Testis (tissue), 3 donors: ENCODE measurements around the gene NXPE2. TPM values are rescaled to one million over a fixed set of nuclear protein-coding genes. Genes with fewer than 3 reads are reported as not detected.
A peak's percentile ranks its signal among the peaks of the same experiment; 100 is the strongest.

Experiments used
- DNase-seq: peaks from one replicate; pipeline ENCODE4 v3.0.0-alpha.2; 2019
- H3K27ac ChIP-seq, 2 donors: fragments of 200-600 bp; sonication (generic); one replicate each; pipeline ENCODE4 v1.5.1; 2019
- H3K27me3 ChIP-seq: fragments of 200-600 bp; sonication (generic); one replicate; pipeline ENCODE4 v1.5.1; 2019
- H3K36me3 ChIP-seq: fragments of 200-600 bp; sonication (generic); one replicate; pipeline ENCODE4 v1.5.1; 2017; ENCODE audit warnings: low read depth; ENCODE audit errors: missing control alignments
- H3K4me1 ChIP-seq: fragments of 200-600 bp; sonication (generic); one replicate; pipeline ENCODE4 v1.5.1; 2019
- H3K4me3 ChIP-seq, 2 donors: fragments of 200-600 bp; sonication (generic); one replicate each; pipeline ENCODE4 v1.5.1; 2017 to 2019
- H3K9me3 ChIP-seq: fragments of 200-600 bp; sonication (generic); one replicate; pipeline ENCODE4 v1.5.1; 2017
- CTCF ChIP-seq, 3 experiments: fragments of 450-650 bp in 2 of 3; fragments of 200-600 bp in 1 of 3; sonication (generic) in 1 of 3; IDR thresholded peaks; one replicate each; pipeline ENCODE4 v1.5.1; 2016 to 2019; ENCODE audit warnings: antibody characterized with exemption in 3 of 3, mild to moderate bottlenecking in 2 of 3, moderate library complexity in 1 of 3
- POLR2A ChIP-seq: fragments of 450-650 bp; IDR thresholded peaks from one replicate; pipeline ENCODE4 v1.6.1; 2017; ENCODE audit warnings: antibody characterized with exemption, mild to moderate bottlenecking, moderate library complexity
- WGBS, 2 donors: methylation state at CpG; one replicate each; pipeline ENCODE4 v1.1.5; 2018; 5-methylcytosine and 5-hydroxymethylcytosine counted together
- intact Hi-C: fragments of 100-400 bp; cut with DNase I; formaldehyde crosslinking; loops from one replicate; pipeline ENCODE4 v1.15.1; 2023; ENCODE audit warnings: low total_unique reads
- polyA plus RNA-seq: library from polyadenylated mRNA; stranded (reverse); fragments of 350-450 nt; fragmentation: Illumina TruSeq; extraction: RNeasy Lipid Tissue Mini Kit (QIAGEN cat#74804); gene quantifications from one replicate; pipeline ENCODE4 v1.2.3, GENCODE V29; 2014; ENCODE audit warnings: low read depth, low replicate concordance; ENCODE audit not compliant: insufficient read depth
- total RNA-seq, 2 donors: library from RNA; depleted of rRNA; stranded (reverse); fragments of >200 nt; gene quantifications; one replicate each; pipeline ENCODE4 v1.2.3, GENCODE V29; 2016

The NXPE2 gene
- total and polyA plus RNA-seq, 3 donors from 2014 or later = 0.81 to 2.0 TPM; not detected in 1

GRCh38 chr11:114679505-114679904 is 1.2 kb downstream of the NXPE2 start:
- Histone ChIP-seq H3K36me3 (no peaks in the 10 kb centered on the region), H3K4me3 (no peak overlapping the region), H3K4me1 (peaks cover 2% of the 10 kb centered on the region), H3K27me3 (no peaks in the 10 kb centered on the region), H3K27ac (no peak overlapping the region), H3K9me3 (no peaks in the 10 kb centered on the region)
- no peak for TF ChIP-seq POLR2A
- no peak for TF ChIP-seq CTCF (IDR thresholded peaks at IDR 0.05)
- 86 to 89% methylated on average over 4 of the region's 4 CpGs for WGBS, 2 donors
- no peak for DNase-seq
- intact Hi-C loops = no loop called here

GRCh38 chr11:114683007-114683406 is 4.7 kb downstream of the NXPE2 start:
- Histone ChIP-seq H3K27me3 (no peaks in the 10 kb centered on the region), H3K27ac (no peak overlapping the region), H3K4me1 (peaks cover 2% of the 10 kb centered on the region), H3K36me3 (no peaks in the 10 kb centered on the region), H3K4me3 (no peak overlapping the region), H3K9me3 (no peaks in the 10 kb centered on the region)
- intact Hi-C loops = no loop called here
- no peak for DNase-seq
- no peak for TF ChIP-seq POLR2A
- no peak for TF ChIP-seq CTCF (IDR thresholded peaks at IDR 0.05)
- 93 to 94% methylated on average over 1 of the region's 1 CpG for WGBS, 2 donors

- Histone ChIP-seq H3K27me3 (no peaks in the 10 kb centered on the region), H3K4me3 (no peak overlapping the region), H3K36me3 (no peaks in the 10 kb centered on the region), H3K4me1 (peaks cover 2% of the 10 kb centered on the region), H3K9me3 (no peaks in the 10 kb centered on the region), H3K27ac (no peak overlapping the region)
- TF ChIP-seq POLR2A (no peak), CTCF (IDR thresholded peaks at IDR 0.05) (no peak)
- intact Hi-C loops = no loop called here
- DNase-seq = no peak
Observed at GRCh38 chr11:114684636-114685035, 6.3 kb downstream of the NXPE2 start.

GRCh38 chr11:114685097-114685496 is 6.8 kb downstream of the NXPE2 start:
- Histone ChIP-seq H3K27ac (no peak overlapping the region), H3K27me3 (no peaks in the 10 kb centered on the region), H3K4me3 (no peak overlapping the region), H3K9me3 (no peaks in the 10 kb centered on the region), H3K36me3 (no peaks in the 10 kb centered on the region), H3K4me1 (no peaks in the 10 kb centered on the region)
- DNase-seq = no peak
- TF ChIP-seq CTCF (IDR thresholded peaks at IDR 0.05) (no peak), POLR2A (no peak)
- 97 to 100% methylated on average over 1 of the region's 1 CpG for WGBS, 2 donors
- intact Hi-C loops = no loop called here

- intact Hi-C loops = no loop called here
- Histone ChIP-seq H3K4me3 (no peak overlapping the region), H3K27ac (no peak overlapping the region), H3K9me3 (no peaks in the 10 kb centered on the region), H3K4me1 (no peaks in the 10 kb centered on the region), H3K27me3 (no peaks in the 10 kb centered on the region), H3K36me3 (no peaks in the 10 kb centered on the region)
- DNase-seq = peak; percentile 31
- WGBS, 2 donors = 49% methylated on average over 4 of the region's 4 CpGs
- no peak for TF ChIP-seq CTCF (IDR thresholded peaks at IDR 0.05)
- no peak for TF ChIP-seq POLR2A
Observed at GRCh38 chr11:114705280-114706024, 27.1 kb downstream of the NXPE2 start.
